GM21528 (cell line): Measurements from ENCODE around the gene NEIL3.

Experiments used
- ATAC-seq: cut with Tn5 transposase; IDR thresholded peaks from one replicate; pipeline ENCODE4 v1.9.1; 2021; ENCODE audit warnings: mild to moderate bottlenecking, moderate library complexity; ENCODE audit not compliant: unreplicated experiment, low FRiP score

NEIL3 gene

DNA sequence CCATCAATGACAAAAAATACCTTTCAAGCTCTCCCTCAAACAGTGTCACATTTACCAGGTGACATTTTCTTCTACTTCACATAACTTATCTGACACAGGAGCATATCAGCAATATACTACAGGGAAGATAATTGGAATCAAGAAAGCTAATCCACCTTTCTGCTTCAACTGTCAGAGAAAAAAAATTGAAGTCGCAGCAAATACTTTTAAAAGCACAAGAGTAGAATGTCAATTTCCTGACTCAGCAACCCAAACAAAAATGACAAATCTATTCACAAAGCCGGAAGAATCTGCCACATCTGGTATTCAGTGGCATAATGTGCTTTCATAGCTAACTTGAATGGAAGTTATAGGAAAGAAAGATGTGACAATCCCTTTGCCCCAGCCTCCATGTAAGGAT lies 95.8 kb downstream of the NEIL3 start:
- ATAC-seq = no peak

DNA sequence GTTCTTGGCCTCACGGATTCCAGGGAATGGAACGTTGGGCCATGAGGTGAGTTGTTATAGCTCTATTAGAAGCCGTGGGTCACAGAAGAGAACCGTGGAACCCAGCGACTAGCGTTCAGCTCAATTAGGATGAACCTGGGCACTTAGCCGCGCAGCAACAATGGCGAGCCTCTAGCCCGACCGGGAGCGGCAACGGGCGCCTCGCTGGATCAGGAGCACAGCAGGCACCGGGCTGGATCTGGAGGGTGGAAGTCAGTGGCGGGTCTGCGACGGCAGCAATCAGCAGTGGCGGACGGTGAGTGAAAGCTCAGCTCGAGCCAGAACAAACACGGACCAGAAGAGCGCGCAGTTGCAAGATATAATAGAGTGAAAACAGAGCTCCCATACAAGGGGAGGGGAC lies 98.3 kb downstream of the NEIL3 start:
- no peak for ATAC-seq

DNA sequence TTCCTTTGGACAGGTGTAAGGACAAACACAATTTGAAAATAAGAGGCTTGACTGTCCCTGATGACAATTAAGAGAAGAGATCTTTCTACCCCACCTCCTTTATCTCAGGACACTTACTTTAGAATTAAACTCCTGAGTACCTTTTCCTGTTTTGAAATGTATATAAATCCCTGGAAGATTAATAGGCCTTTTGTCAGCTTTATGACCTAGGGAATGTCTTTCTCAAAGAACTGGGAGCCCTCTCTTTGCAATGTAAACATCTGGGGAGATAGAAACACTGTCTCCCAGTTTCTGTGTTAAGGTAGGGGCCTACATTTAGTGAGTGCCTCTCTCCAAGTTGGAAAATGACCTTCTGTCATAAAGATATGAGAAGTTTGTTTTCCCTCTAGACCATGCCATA lies 100.9 kb downstream of the NEIL3 start:
- no peak for ATAC-seq

GRCh38 chr4:177411996-177412395 lies 102.3 kb downstream of the NEIL3 start:
- ATAC-seq = no peak
